Activated naive CD4-positive, alpha-beta T cell treated with anti-CD3 and anti-CD28 coated beads, Interleukin-2, amount 10 ng/mL, durations not matched to agents 7 days and 5 days (primary cell): ENCODE results near the gene GCM1.

ENCODE experiments used
- CTCF ChIA-PET: fragments of 350-600 bp; sonication (Branson Sonifier 250); formaldehyde crosslinking; loops from one replicate; lab custom pipeline; 2021; ENCODE audit warnings: antibody characterized with exemption; lab: Charles Lee
- DNase-seq: peaks from one replicate; pipeline ENCODE4 v3.0.0-alpha.2; 2020
- H3K27ac Mint-ChIP-seq: one replicate; pipeline ENCODE4 v1.8.0; 2021; ENCODE audit warnings: mild to moderate bottlenecking, moderate library complexity, mixed read lengths
- H3K27me3 Mint-ChIP-seq: one replicate; pipeline ENCODE4 v1.8.0; 2021; ENCODE audit warnings: mild to moderate bottlenecking, mixed read lengths
- H3K36me3 Mint-ChIP-seq: one replicate; pipeline ENCODE4 v1.8.0; 2021; ENCODE audit warnings: mixed read lengths
- H3K4me1 Mint-ChIP-seq: one replicate; pipeline ENCODE4 v1.8.0; 2021; ENCODE audit warnings: mixed read lengths
- H3K4me3 Mint-ChIP-seq: one replicate; pipeline ENCODE4 v1.8.0; 2021; ENCODE audit warnings: mild to moderate bottlenecking, moderate library complexity, mixed read lengths
- H3K9me3 Mint-ChIP-seq: one replicate; pipeline ENCODE4 v1.8.0; 2021; ENCODE audit warnings: mixed read lengths

The GCM1 gene

DNA sequence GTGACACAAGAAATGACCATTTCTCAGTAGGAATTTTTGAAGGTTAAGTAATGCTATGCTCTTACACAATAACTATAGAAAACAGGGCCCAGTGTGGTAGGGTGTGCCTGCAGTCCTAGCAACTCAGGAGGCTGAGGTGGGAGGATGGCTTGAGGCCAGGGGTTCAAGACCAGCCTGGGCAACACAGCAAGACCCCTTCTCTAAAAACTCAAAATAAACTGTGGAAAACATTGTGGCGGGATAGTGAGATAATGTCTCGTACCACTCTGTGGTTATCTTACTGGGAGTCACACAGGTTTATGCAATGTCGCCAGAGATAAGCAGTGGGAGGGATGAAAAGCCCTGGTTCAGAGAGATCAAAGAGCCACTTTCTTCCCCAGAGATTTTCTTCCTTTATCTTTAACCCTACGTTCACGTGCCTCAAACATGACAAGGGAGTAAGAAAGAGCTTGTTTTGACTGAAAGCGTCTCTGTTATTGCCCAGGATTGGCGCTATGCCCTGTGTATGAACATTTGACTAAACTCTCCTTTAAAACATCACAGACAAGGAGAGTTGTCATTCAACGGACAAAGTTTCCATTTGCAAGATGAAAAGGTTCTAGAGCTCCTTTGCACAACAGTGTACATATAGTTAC is 13.9 kb downstream of the GCM1 start:
- no peak overlapping the region for H3K4me3 Mint-ChIP-seq
- H3K27ac Mint-ChIP-seq = no peak overlapping the region
- H3K27me3 Mint-ChIP-seq = peaks cover 26% of the 10 kb centered on the region
- H3K36me3 Mint-ChIP-seq = no peaks in the 10 kb centered on the region
- no peaks in the 10 kb centered on the region for H3K9me3 Mint-ChIP-seq
- CTCF ChIA-PET = no interaction called here
- no peaks in the 10 kb centered on the region for H3K4me1 Mint-ChIP-seq
- DNase-seq = no peak

DNA sequence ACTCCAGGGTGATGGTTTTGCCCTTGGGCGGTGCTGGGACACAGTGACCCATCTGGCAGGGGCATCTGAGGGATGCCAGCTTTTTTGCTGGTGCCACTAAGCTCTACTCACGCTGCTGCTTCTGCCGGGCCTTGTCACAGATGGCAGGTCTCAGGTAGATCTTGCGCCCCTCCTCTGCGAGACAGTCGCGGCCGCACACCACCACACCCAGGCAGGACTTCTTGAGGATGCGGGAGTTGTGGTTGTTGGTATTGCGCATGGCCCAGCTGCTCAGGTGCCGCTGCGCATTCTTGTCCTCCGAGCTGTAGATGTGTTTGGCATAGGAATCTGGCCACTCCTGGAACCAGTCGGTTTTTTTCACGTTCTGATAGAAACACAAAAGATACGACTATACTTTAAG is 14.7 kb downstream of the GCM1 start:
- H3K4me1 Mint-ChIP-seq = no peaks in the 10 kb centered on the region
- no peak overlapping the region for H3K4me3 Mint-ChIP-seq
- peaks cover 29% of the 10 kb centered on the region for H3K27me3 Mint-ChIP-seq
- DNase-seq = no peak
- no peaks in the 10 kb centered on the region for H3K9me3 Mint-ChIP-seq
- CTCF ChIA-PET = interaction anchor here (0.6 kb wide), 1 partner anchor 30 kb away, joined by 3 read pairs; no protein-coding TSS in a partner anchor
- no peak overlapping the region for H3K27ac Mint-ChIP-seq
- no peaks in the 10 kb centered on the region for H3K36me3 Mint-ChIP-seq

DNA sequence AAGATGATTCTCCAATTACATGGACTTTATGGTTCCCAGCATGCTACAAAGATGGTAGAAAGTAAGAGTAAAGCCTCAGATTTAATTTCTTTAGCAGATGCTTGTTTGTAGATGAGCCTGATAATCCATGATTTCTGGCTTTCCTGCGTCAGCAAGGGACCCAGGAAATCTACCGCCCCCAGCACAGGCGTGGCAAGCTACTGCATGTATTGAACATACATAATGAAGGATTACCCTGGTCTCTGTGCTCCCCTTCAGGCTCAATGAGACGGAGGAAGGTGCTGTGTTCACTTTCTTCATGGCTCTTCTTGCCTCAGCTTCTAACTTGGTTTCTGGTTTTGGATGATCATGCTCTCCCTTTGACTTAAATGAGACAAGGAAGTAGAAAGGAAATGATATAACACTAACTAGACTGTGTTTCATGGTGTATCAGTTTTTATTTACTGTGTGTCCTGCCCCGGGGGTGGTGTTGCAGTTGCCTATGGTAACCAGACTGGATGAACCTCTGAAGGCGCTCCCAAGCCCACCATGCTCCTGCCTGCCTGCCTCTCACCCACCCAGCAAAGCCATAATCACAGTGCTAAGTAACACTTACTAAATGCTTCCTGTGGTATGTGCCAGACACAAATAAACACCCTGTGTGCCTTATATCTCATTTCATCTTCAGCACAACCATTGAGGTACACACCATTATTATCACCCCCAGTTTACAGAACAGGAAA is 17.9 kb downstream of the GCM1 start:
- CTCF ChIA-PET = no interaction called here

DNA sequence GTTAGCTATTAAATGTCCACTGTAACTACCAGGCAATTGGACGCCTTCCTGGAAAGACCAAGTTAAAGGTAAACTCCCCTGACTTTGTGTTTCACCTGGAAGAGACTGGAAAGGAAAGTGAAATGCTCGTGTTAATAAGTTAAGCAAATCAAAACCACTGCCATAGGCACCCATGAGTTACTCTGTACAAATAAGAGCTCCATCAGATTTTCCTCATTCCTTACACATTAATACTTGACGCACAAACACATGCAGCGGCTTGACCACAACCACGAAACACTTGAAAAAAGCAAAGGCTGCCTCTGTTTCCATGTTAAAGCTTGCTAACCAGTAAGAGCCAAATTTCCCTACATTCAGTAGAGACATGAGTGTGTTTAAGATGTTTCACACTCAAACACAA is 19.8 kb downstream of the GCM1 start:
- no peaks in the 10 kb centered on the region for H3K4me1 Mint-ChIP-seq
- H3K27me3 Mint-ChIP-seq = peaks cover 25% of the 10 kb centered on the region
- H3K36me3 Mint-ChIP-seq = no peaks in the 10 kb centered on the region
- no peak for DNase-seq
- H3K27ac Mint-ChIP-seq = no peak overlapping the region
- H3K4me3 Mint-ChIP-seq = no peak overlapping the region
- no peaks in the 10 kb centered on the region for H3K9me3 Mint-ChIP-seq
- CTCF ChIA-PET = no interaction called here

More for the DNA sequence above, 17.9 kb downstream of the GCM1 start:
- Mint-ChIP-seq H3K4me1 (no peaks in the 10 kb centered on the region), H3K36me3 (no peaks in the 10 kb centered on the region), H3K27me3 (peaks cover 32% of the 10 kb centered on the region), H3K9me3 (no peaks in the 10 kb centered on the region), H3K4me3 (no peak overlapping the region), H3K27ac (no peak overlapping the region)
- no peak for DNase-seq

DNA sequence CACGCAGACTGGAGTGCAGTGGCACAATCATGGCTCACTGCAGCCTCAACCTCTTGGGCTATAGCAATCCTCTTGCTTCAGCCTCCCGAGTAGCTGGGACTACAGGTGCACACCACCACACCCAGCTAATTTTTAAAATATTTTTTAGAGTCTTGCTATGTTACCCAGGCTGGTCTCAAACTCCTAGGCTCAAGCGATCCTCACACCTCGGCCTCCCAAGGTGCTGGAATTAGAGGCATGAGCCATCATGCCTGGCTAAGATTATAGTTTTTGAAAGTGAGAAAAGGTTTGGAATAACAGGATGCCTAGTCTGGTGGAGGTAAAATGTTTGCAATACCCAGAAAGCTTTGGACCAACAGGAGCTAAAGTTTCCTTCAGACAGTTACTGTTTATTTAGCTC is 23.4 kb downstream of the GCM1 start:
- no peak overlapping the region for H3K27ac Mint-ChIP-seq
- no peak for DNase-seq
- CTCF ChIA-PET = no interaction called here
- H3K36me3 Mint-ChIP-seq = no peaks in the 10 kb centered on the region
- no peak overlapping the region for H3K4me3 Mint-ChIP-seq
- no peaks in the 10 kb centered on the region for H3K4me1 Mint-ChIP-seq
- H3K27me3 Mint-ChIP-seq = peaks cover 17% of the 10 kb centered on the region
- H3K9me3 Mint-ChIP-seq = no peaks in the 10 kb centered on the region

DNA sequence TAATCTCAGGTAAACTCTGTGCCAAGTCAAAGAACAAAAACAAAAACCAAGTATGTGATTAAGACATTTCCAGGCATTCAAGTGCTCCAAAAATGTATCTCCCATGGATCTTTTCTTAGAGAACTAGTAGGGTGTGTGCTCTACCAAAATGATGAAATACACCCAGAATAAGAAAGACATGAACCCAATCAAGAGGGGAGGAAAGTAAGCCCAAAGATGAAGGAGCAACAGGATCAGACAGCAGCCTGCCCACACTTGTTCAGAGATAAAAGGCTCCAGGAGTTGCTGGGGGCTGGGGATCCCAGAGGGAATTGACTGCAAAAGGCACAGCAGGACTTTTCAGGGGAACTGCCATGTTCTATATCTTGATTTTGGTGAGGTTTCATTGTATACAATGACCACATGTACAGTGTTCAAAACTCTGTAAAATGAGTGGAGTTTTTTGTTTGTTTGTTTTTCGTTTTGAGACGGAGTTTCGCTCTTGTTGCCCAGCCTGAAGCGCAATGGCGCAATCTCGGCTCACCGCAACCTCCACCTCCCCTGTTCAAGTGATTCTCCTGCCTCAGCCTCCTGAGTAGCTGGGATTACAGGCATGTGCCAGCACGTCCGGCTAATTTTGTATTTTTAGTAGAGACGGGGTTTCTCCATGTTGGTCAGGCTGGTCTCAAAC is 24.4 kb downstream of the GCM1 start:
- CTCF ChIA-PET = no interaction called here
- DNase-seq = no peak
- H3K27me3 Mint-ChIP-seq = peaks cover 16% of the 10 kb centered on the region
- no peaks in the 10 kb centered on the region for H3K36me3 Mint-ChIP-seq
- H3K4me3 Mint-ChIP-seq = no peak overlapping the region
- no peaks in the 10 kb centered on the region for H3K9me3 Mint-ChIP-seq
- no peaks in the 10 kb centered on the region for H3K4me1 Mint-ChIP-seq
- H3K27ac Mint-ChIP-seq = no peak overlapping the region

DNA sequence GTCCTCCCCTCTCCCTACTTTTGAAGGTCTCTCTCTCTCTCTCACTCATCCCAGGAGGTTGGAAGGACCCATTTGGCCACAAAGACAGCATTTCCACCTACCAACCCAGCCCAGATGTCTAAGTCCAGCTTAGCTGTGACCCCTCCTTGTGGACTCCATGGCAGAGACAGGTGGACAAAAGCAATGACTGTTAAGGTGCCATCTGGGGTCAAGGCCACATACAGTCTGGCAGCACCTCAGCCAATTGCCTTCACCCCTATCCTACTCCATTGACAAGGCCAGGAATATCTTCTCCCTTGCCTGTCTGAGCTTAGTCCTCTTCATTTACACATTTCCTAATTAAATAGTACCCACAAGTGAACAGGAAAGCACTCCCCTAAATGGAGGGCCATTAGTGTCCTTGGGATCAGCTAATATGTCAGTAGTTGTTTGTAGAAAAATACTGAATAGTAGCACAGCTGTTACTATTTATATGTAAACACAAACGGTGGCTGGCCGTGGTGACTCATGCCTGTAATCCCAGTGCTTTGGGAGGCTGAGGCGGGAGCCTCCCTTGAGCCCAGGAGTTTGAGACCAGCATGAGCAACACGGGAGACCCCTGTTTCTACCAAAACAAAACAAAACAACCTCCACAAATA is 28.8 kb downstream of the GCM1 start:
- Mint-ChIP-seq H3K9me3 (no peaks in the 10 kb centered on the region), H3K27me3 (peaks cover 9% of the 10 kb centered on the region), H3K4me3 (no peak overlapping the region), H3K27ac (no peak overlapping the region), H3K4me1 (no peaks in the 10 kb centered on the region), H3K36me3 (no peaks in the 10 kb centered on the region)
- DNase-seq = no peak
- CTCF ChIA-PET = no interaction called here

DNA sequence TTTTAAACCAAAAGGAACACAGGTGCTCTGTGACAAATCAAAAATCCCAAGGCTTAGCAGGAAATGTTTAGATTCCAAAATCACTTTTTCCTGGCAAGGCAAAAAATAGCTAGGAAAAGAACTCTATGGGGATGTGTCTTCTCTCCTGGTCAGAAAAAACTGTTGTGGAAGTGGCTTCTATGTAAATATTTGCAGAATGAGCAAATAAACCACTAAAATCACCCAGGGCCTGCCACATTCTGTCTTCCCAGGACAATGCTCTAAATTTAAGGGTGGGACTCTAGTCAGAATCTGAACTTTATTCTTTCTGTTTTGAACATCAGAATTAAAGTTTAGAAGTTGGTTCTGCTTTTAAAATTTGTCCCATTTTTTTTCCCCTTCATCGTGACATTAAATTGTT is 29.3 kb downstream of the GCM1 start:
- Mint-ChIP-seq H3K36me3 (no peaks in the 10 kb centered on the region), H3K4me1 (no peaks in the 10 kb centered on the region), H3K9me3 (no peaks in the 10 kb centered on the region), H3K4me3 (no peak overlapping the region), H3K27ac (no peak overlapping the region), H3K27me3 (peaks cover 9% of the 10 kb centered on the region)
- CTCF ChIA-PET = no interaction called here
- DNase-seq = no peak

DNA sequence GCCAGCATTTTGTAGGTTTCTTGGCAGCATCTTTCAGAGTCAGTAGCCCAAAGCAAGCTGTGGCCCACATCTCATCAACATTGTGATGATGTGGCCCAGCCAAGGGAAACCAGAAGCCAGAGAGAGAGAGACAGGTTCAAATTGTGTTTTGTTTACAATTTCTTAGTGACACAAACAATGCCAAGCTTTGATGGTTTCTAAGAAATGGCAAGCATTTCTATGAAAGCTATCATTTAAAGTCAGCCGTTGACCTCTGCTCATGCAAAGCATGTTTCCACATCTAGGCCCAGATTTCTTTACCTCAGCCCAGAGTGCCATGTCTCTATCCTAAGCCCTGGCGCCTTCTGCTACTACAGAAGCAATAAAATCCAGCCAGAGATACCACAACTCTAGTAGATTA is 32.9 kb downstream of the GCM1 start:
- peaks cover 13% of the 10 kb centered on the region for H3K27me3 Mint-ChIP-seq
- no peak overlapping the region for H3K27ac Mint-ChIP-seq
- H3K4me3 Mint-ChIP-seq = no peak overlapping the region
- H3K36me3 Mint-ChIP-seq = no peaks in the 10 kb centered on the region
- H3K4me1 Mint-ChIP-seq = peaks cover 22% of the 10 kb centered on the region
- H3K9me3 Mint-ChIP-seq = no peaks in the 10 kb centered on the region
- no peak for DNase-seq
- CTCF ChIA-PET = no interaction called here

DNA sequence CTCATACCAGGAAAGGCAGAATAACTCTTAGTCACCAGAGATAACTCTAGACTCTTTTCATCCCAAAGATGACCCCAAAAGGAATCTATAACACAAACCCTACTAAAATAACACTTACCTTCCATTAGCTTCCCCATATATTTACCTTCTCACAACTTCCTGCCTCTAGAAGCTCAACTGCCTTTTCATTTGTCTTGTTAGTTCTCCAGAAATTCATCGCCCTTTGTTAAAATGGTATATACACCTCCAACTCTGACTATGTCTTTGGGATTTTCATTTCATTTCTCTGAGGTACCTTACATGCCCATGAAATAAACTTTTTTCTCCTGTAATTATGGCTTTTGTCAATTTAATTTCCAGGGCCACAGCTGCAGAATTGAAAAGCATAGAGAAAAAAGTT is 33.5 kb downstream of the GCM1 start:
- no peak for DNase-seq
- Mint-ChIP-seq H3K4me3 (no peak overlapping the region), H3K9me3 (no peaks in the 10 kb centered on the region), H3K27me3 (peaks cover 13% of the 10 kb centered on the region), H3K27ac (no peak overlapping the region), H3K36me3 (no peaks in the 10 kb centered on the region), H3K4me1 (peaks cover 22% of the 10 kb centered on the region)
- CTCF ChIA-PET = no interaction called here

DNA sequence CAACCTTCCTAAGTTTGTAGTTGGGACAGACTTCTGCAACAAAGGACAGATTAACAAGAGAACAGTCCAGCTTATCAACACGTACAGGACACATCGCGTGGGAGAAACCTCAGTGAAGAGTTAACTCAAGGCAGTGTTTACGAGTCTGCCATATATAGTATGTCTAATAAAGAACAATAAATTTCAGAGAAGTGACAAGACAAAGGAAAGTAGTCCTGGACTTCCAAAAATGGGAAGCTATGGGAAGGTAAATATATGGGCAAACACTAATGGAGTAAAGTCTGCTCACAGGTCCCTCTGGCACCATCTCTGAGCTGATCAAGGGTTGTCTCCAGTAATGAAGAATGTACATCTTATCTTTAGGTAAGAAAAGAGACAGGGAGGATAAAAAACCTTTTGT is 34.9 kb downstream of the GCM1 start:
- CTCF ChIA-PET = interaction anchor here (0.6 kb wide), 1 partner anchor 284 kb away, joined by 3 read pairs; no protein-coding TSS in a partner anchor
- no peaks in the 10 kb centered on the region for H3K9me3 Mint-ChIP-seq

DNA sequence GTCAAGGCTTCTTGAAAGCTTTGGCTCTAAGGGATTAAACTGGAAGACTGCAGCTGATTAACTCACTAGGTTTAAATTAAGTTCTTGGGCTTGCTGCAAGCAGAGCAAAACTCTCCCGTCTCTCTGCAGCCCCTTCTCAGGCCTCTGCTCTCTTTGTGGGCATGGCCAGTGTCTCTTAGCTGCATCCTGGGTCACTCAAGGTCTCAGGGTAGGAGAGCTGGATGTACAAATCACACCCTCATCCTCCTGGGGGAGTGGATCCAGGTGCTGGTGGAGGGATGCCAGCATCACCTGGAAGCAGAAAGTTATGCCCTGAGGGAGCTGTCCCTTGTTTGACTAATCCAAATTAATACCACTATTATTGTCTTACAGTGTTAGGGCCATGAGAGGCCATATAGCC is 35.8 kb downstream of the GCM1 start:
- CTCF ChIA-PET = no interaction called here
- Mint-ChIP-seq H3K36me3 (no peaks in the 10 kb centered on the region), H3K9me3 (no peaks in the 10 kb centered on the region), H3K27me3 (peaks cover 8% of the 10 kb centered on the region), H3K4me3 (no peak overlapping the region), H3K4me1 (peaks cover 26% of the 10 kb centered on the region), H3K27ac (no peak overlapping the region)
- DNase-seq = no peak

More for the DNA sequence above, 34.9 kb downstream of the GCM1 start:
- no peak for DNase-seq
- no peak overlapping the region for H3K27ac Mint-ChIP-seq
- H3K4me3 Mint-ChIP-seq = no peak overlapping the region
- H3K4me1 Mint-ChIP-seq = peaks cover 26% of the 10 kb centered on the region
- H3K36me3 Mint-ChIP-seq = no peaks in the 10 kb centered on the region
- peaks cover 8% of the 10 kb centered on the region for H3K27me3 Mint-ChIP-seq

DNA sequence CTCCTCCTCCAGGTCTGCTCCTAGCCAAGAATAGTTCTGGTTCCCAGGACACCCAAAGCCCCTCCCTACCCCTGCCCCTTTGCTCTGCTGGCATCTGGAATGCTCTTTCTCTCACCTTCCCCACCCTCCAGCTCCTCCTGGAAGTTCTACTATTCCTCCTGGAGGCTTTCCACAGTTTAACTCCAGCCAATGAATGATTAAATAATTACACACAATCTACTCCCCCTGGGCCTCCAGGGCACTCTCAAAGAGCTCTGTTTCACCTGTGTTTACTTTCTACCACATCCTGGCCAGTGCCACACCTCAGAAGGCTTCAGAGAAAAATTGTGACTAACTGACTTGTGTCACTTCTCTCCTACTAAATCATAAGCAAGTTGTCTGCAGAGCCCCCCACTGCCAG is 36.2 kb downstream of the GCM1 start:
- Mint-ChIP-seq H3K9me3 (no peaks in the 10 kb centered on the region), H3K4me3 (no peak overlapping the region), H3K36me3 (no peaks in the 10 kb centered on the region), H3K4me1 (peaks cover 26% of the 10 kb centered on the region), H3K27me3 (peaks cover 8% of the 10 kb centered on the region), H3K27ac (no peak overlapping the region)
- CTCF ChIA-PET = interaction anchor here (0.7 kb wide), 1 partner anchor 9 kb away, joined by 3 read pairs; no protein-coding TSS in a partner anchor
- peak; percentile 57 for DNase-seq

DNA sequence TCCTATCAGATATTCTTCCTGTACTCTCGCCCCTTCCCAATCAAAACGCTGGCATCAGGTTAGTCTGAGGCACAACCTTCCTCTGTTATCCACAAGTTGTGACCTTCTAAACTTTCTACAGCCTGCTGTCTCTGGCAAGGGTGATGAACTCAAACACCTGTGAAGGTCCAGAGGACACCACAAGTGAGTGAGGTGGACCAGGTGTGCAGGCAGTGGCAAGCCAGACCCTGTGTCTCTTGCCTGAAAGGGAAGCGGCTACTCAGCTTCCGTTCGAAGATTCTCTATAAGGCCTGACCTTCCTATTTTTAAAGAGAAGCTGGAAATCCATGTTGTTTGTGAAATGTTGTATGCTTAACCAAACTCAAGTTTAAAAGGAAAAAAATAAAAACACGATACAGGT is 36.8 kb downstream of the GCM1 start:
- Mint-ChIP-seq H3K27me3 (peaks cover 8% of the 10 kb centered on the region), H3K9me3 (no peaks in the 10 kb centered on the region), H3K27ac (no peak overlapping the region), H3K36me3 (no peaks in the 10 kb centered on the region), H3K4me1 (peaks cover 26% of the 10 kb centered on the region), H3K4me3 (no peak overlapping the region)
- DNase-seq = no peak
- CTCF ChIA-PET = interaction anchor here (0.7 kb wide), 1 partner anchor 9 kb away, joined by 3 read pairs; no protein-coding TSS in a partner anchor
